ENCODE measurements around the gene SDC4. TPM values are rescaled to one million over a fixed set of nuclear protein-coding genes. Genes with fewer than 3 reads are reported as not detected.

The SDC4 gene
- total and polyA plus RNA-seq, 9 of the 15 experiments (the other 6 are each of a cell fraction or from before 2014, with no cell fraction given): 2.1 to 10.7 (median 6.3) TPM

DNA sequence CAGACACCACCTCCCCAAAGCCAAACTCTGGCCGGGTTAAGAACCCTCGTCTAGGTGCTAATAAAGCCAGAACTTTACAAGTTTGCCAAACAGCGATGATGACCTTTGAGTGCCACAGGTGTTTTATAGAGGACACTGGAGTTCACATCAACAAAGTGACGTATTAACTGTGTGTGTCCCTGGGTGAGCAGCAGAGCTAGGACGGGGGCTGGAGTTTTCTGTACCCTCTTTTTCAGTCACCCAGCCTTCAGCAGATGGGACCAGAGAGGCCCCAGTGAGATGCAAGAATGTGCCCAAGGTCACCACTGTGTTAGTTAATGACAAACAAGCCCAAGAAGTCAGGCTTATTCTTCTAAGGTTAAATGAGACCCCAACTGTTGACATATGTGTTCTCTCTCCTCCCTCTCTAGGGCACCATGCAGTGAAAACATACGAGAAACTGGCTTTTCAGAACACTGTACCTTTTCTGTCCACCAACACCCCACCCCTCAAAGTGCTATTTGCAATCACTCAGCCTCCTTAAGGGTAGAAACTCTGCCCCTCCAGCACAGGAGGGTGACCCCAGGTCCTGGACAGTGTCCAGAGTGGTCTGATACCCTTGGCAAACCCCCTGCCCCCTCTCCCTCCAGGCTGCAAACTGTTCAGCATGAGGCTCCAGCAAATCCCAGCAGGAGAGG is 5.2 kb downstream of the SDC4 start:
- H3K27ac ChIP-seq (ENCODE audit: extremely low read depth, low read depth, low read length): peak overlapping the region; percentile 86; the same call in 1 of the 3 replicates
- H3K4me3 ChIP-seq: no peak overlapping the region
- H3K79me2 ChIP-seq (ENCODE audit: control insufficient read depth, insufficient read depth, low read length): peaks cover 18% of the 10 kb centered on the region; the same call in 2 of the 3 replicates
- H3K27me3 ChIP-seq (ENCODE audit: control insufficient read depth in 2 of 2, insufficient read depth in 2 of 2, low read length in 2 of 2): no peaks in the 10 kb centered on the region
- POLR2A ChIA-PET: interaction anchor here (1.2 to 1.9 kb wide), 5 partner anchors 12 to 426 kb away, joined by 3 to 7 read pairs (median 3); no protein-coding TSS in a partner anchor
- H3K9me1 ChIP-seq (ENCODE audit: control insufficient read depth, insufficient read depth, low read length): no peaks in the 10 kb centered on the region
- peaks cover 7% of the 10 kb centered on the region; the same call in 1 of the 2 replicates for H4K20me1 ChIP-seq (replicated peaks; ENCODE audit: control insufficient read depth, insufficient read depth, low read length)
- TF ChIP-seq, protein P1, sequence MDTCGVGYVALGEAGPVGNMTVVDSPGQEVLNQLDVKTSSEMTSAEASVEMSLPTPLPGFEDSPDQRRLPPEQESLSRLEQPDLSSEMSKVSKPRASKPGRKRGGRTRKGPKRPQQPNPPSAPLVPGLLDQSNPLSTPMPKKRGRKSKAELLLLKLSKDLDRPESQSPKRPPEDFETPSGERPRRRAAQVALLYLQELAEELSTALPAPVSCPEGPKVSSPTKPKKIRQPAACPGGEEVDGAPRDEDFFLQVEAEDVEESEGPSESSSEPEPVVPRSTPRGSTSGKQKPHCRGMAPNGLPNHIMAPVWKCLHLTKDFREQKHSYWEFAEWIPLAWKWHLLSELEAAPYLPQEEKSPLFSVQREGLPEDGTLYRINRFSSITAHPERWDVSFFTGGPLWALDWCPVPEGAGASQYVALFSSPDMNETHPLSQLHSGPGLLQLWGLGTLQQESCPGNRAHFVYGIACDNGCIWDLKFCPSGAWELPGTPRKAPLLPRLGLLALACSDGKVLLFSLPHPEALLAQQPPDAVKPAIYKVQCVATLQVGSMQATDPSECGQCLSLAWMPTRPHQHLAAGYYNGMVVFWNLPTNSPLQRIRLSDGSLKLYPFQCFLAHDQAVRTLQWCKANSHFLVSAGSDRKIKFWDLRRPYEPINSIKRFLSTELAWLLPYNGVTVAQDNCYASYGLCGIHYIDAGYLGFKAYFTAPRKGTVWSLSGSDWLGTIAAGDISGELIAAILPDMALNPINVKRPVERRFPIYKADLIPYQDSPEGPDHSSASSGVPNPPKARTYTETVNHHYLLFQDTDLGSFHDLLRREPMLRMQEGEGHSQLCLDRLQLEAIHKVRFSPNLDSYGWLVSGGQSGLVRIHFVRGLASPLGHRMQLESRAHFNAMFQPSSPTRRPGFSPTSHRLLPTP (IDR thresholded peaks at IDR 0.05; ENCODE audit: borderline replicate concordance, extremely low read depth, insufficient read length): no peak
- TF ChIP-seq, protein P2, sequence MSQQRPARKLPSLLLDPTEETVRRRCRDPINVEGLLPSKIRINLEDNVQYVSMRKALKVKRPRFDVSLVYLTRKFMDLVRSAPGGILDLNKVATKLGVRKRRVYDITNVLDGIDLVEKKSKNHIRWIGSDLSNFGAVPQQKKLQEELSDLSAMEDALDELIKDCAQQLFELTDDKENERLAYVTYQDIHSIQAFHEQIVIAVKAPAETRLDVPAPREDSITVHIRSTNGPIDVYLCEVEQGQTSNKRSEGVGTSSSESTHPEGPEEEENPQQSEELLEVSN (IDR thresholded peaks at IDR 0.05; ENCODE audit: borderline replicate concordance in 1 of 2, extremely low read depth in 1 of 2, insufficient read depth in 1 of 2, insufficient read length in 1 of 2, low read depth in 1 of 2, low read length in 1 of 2, poor library complexity in 1 of 2, severe bottlenecking in 1 of 2): no peak
- no peak for TF ChIP-seq MYBL2 (IDR thresholded peaks at IDR 0.05; ENCODE audit: low read depth)
- TF ChIP-seq MYBL2 (CRISPR knock-in tag; IDR thresholded peaks at IDR 0.05; ENCODE audit: borderline replicate concordance): no peak
- TF ChIP-seq ESRRA (IDR thresholded peaks at IDR 0.05; ENCODE audit: borderline replicate concordance, low read depth): peak; percentile 53; the same call in 1 of the 2 replicates
- no peak for TF ChIP-seq ZKSCAN8 (CRISPR knock-in tag; IDR thresholded peaks at IDR 0.05)
- TF ChIP-seq RB1 (IDR thresholded peaks at IDR 0.05; ENCODE audit: low read depth): no peak
- TF ChIP-seq, protein P3, sequence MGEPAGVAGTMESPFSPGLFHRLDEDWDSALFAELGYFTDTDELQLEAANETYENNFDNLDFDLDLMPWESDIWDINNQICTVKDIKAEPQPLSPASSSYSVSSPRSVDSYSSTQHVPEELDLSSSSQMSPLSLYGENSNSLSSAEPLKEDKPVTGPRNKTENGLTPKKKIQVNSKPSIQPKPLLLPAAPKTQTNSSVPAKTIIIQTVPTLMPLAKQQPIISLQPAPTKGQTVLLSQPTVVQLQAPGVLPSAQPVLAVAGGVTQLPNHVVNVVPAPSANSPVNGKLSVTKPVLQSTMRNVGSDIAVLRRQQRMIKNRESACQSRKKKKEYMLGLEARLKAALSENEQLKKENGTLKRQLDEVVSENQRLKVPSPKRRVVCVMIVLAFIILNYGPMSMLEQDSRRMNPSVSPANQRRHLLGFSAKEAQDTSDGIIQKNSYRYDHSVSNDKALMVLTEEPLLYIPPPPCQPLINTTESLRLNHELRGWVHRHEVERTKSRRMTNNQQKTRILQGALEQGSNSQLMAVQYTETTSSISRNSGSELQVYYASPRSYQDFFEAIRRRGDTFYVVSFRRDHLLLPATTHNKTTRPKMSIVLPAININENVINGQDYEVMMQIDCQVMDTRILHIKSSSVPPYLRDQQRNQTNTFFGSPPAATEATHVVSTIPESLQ (CRISPR knock-in tag; IDR thresholded peaks at IDR 0.05): no peak
- ATAC-seq: no peak; the same call in 2 of the 3 replicates
- no peak for DNase-seq (ENCODE audit: extremely low read depth in 1 of 4, low spot score in 3 of 4)
- H2AFZ ChIP-seq (ENCODE audit: low read depth, low read length): no peak overlapping the region
- H3K9me3 ChIP-seq (replicated peaks; ENCODE audit: control insufficient read depth, insufficient read depth, low read depth, low read length): no peaks in the 10 kb centered on the region
- intact Hi-C loops (cut with micrococcal nuclease): no loop called here
- no TSS peak for BruUV-seq (replicated peaks)
- H3K4me1 ChIP-seq (replicated peaks in 1 of 2; ENCODE audit: control insufficient read depth in 2 of 2, insufficient read depth in 2 of 2, low read length in 2 of 2): peaks cover 60 to 83% of the 10 kb centered on the region in 2 experiments
- 37% methylated on average over 5 of the region's 6 CpGs for WGBS (ENCODE audit: insufficient coverage, low coverage, missing lambda C conversion rate)
- peak overlapping the region in 1 of 2 experiments; percentile 77; a peak in 1 of 4 replicates for H3K9ac ChIP-seq (ENCODE audit: insufficient read depth in 1 of 2, low read depth in 2 of 2, low read length in 2 of 2)
- FAIRE-seq: no peak
- no peak overlapping the region for H3K4me2 ChIP-seq (ENCODE audit: insufficient read depth, low read length)
- in situ Hi-C loops (cut with MboI): no loop called here
- CTCF ChIA-PET (ENCODE audit: low intra/inter-chr PET ratio): no interaction called here
- peaks cover 9% of the 10 kb centered on the region; the same call in 2 of the 3 replicates for H3K36me3 ChIP-seq (ENCODE audit: control insufficient read depth, insufficient read depth, low read length)

All from K562 (cell line).